HFFc6 (cell line): ENCODE measurements around the gene TMEM185B. TPM values are rescaled to one million over a fixed set of nuclear protein-coding genes. Genes with fewer than 3 reads are reported as not detected.

Experiments used
- DNase-seq: peaks from one replicate; pipeline ENCODE4 v3.0.0-alpha.2; 2018
- H3K27ac Mint-ChIP-seq: 2 replicates; pipeline ENCODE4 v1.8.0; 2020; ENCODE audit warnings: mild to moderate bottlenecking, mixed read lengths
- H3K27me3 Mint-ChIP-seq: 2 replicates; pipeline ENCODE4 v1.8.0; 2021; ENCODE audit warnings: mild to moderate bottlenecking, moderate library complexity, mixed read lengths; ENCODE audit not compliant: insufficient read depth
- H3K36me3 Mint-ChIP-seq: 2 replicates; pipeline ENCODE4 v1.8.0; 2021; ENCODE audit warnings: low read depth, mixed read lengths
- H3K4me1 Mint-ChIP-seq: 2 replicates; pipeline ENCODE4 v1.8.0; 2020; ENCODE audit warnings: low read depth, mixed read lengths
- H3K4me3 Mint-ChIP-seq: 2 replicates; pipeline ENCODE4 v1.8.0; 2020; ENCODE audit warnings: mild to moderate bottlenecking, moderate library complexity, mixed read lengths
- H3K9me3 Mint-ChIP-seq: 2 replicates; pipeline ENCODE4 v1.8.0; 2020; ENCODE audit warnings: mild to moderate bottlenecking, mixed read lengths
- CTCF ChIP-seq: fragments of 200-600 bp; sonication (generic); IDR thresholded peaks from 2 replicates; pipeline ENCODE4 v1.5.0; 2021; ENCODE audit warnings: antibody characterized with exemption, mild to moderate bottlenecking
- total RNA-seq, 6 experiments: library from RNA; stranded (reverse); fragmentation: NEBNext Ultra II Directional; extraction: Animal tissue kit (Norgen Biotek cat#: 25700); gene quantifications; 2 replicates in 1 of 6; 3 replicates in 5 of 6; pipeline ENCODE4 v1.2.3, GENCODE V29; 2021

The TMEM185B gene
- total RNA-seq, 6 experiments from 2014 or later, result 29.2 to 36.4 (median 31.3) TPM

- Mint-ChIP-seq H3K27me3 (peaks cover 22% of the 10 kb centered on the region), H3K27ac (no peak overlapping the region), H3K4me3 (no peak overlapping the region), H3K9me3 (no peaks in the 10 kb centered on the region), H3K36me3 (no peaks in the 10 kb centered on the region), H3K4me1 (no peaks in the 10 kb centered on the region; the same call in 1 of the 2 replicates)
- no peak for TF ChIP-seq CTCF
- DNase-seq, result no peak
These were observed 45.2 kb downstream of the TMEM185B start for GRCh38 chr2:120177973-120178372.

- Mint-ChIP-seq H3K4me3 (no peak overlapping the region), H3K9me3 (no peaks in the 10 kb centered on the region), H3K4me1 (no peaks in the 10 kb centered on the region; the same call in 1 of the 2 replicates), H3K27ac (no peak overlapping the region), H3K36me3 (no peaks in the 10 kb centered on the region), H3K27me3 (peaks cover 24% of the 10 kb centered on the region)
- TF ChIP-seq CTCF, result no peak
- DNase-seq, result no peak
These were observed 46.1 kb downstream of the TMEM185B start for GRCh38 chr2:120177001-120177621.

GRCh38 chr2:120176526-120176925 lies 46.7 kb downstream of the TMEM185B start:
- TF ChIP-seq CTCF, result no peak
- H3K4me1 Mint-ChIP-seq, result no peaks in the 10 kb centered on the region; the same call in 1 of the 2 replicates
- peaks cover 22% of the 10 kb centered on the region for H3K27me3 Mint-ChIP-seq
- H3K9me3 Mint-ChIP-seq, result no peaks in the 10 kb centered on the region
- no peak overlapping the region for H3K27ac Mint-ChIP-seq
- DNase-seq, result no peak
- no peaks in the 10 kb centered on the region for H3K36me3 Mint-ChIP-seq
- H3K4me3 Mint-ChIP-seq, result no peak overlapping the region

GRCh38 chr2:120174963-120175581 lies 48.1 kb downstream of the TMEM185B start:
- H3K27me3 Mint-ChIP-seq, result peaks cover 26% of the 10 kb centered on the region
- H3K4me3 Mint-ChIP-seq, result no peak overlapping the region
- no peaks in the 10 kb centered on the region; the same call in 1 of the 2 replicates for H3K4me1 Mint-ChIP-seq
- H3K27ac Mint-ChIP-seq, result no peak overlapping the region
- TF ChIP-seq CTCF, result peak; percentile 92
- peak; percentile 56 for DNase-seq
- no peaks in the 10 kb centered on the region for H3K9me3 Mint-ChIP-seq
- H3K36me3 Mint-ChIP-seq, result no peaks in the 10 kb centered on the region

Other genes starting within 250 kb of the TMEM185B start
- 1 to 10 TPM in 3 of 6 experiments, under 1 TPM in 3; 0.63 to 1.3 (median 0.92) TPM for gene EPB41L5, start 210.3 kb downstream of the TMEM185B start, total RNA-seq
- 10 to 100 TPM; 60.1 to 72.5 (median 69.2) TPM for gene RALB, start 29.5 kb upstream of the TMEM185B start, total RNA-seq
- 1 to 10 TPM in 3 of 6 experiments, under 1 TPM in 3; 0.47 to 1.6 (median 1.1) TPM for gene INHBB, start 122.7 kb upstream of the TMEM185B start, total RNA-seq